GM12875 (cell line): ENCODE results near the gene ADD1.

Source experiments
- H3K4me3 ChIP-seq: one replicate; pipeline ENCODE4 v1.5.1; 2011; ENCODE audit warnings: low read depth, low read length, control low read depth
- TF ChIP-seq, protein P1 (sequence below): IDR thresholded peaks from 2 replicates; pipeline ENCODE4 v1.5.1; 2011; ENCODE audit warnings: low read depth, mild to moderate bottlenecking, control low read depth, inconsistent platforms, low read length, moderate library complexity, borderline replicate concordance; ENCODE audit not compliant: insufficient read depth

ADD1 gene, protein sequence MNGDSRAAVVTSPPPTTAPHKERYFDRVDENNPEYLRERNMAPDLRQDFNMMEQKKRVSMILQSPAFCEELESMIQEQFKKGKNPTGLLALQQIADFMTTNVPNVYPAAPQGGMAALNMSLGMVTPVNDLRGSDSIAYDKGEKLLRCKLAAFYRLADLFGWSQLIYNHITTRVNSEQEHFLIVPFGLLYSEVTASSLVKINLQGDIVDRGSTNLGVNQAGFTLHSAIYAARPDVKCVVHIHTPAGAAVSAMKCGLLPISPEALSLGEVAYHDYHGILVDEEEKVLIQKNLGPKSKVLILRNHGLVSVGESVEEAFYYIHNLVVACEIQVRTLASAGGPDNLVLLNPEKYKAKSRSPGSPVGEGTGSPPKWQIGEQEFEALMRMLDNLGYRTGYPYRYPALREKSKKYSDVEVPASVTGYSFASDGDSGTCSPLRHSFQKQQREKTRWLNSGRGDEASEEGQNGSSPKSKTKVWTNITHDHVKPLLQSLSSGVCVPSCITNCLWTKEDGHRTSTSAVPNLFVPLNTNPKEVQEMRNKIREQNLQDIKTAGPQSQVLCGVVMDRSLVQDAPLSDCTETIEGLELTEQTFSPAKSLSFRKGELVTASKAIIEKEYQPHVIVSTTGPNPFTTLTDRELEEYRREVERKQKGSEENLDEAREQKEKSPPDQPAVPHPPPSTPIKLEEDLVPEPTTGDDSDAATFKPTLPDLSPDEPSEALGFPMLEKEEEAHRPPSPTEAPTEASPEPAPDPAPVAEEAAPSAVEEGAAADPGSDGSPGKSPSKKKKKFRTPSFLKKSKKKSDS

DNA sequence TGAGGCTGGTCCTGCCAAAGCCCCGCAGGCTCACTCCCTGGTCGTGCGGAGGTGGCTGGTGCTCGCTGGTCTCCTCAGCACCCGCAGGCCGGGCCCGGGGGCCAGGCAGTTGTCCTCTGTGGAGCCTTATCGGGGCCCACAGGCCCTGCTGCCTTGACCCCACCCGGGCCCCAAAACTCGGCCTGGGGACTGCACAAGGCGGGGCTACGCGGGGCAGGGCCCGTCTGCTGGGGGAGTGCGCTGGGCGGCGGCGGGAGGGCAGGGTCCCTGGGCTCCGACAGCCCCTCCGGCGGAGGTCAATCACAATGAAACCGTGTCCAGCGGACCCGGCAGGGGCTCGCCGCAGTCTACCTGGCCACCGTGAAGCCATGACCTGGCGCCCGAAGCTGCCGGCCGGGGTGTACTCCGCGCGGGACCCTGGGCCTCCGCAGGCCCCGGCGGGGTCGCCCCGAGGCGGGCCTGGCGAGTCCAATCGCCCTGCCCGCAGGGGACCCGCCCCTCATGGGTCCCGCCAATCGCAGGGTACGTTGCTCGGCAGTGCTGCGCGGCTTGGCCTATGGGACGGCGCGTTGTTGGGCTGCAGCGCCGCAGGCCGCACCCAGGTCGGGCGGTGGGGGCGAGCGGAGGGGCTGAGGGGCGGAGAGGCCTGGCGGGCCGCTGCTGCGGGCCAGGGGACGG lies at the start of gene ADD1:
ADD1 (plus strand) TSS at position 582 of the 678 bp plus-strand sequence. CDS start 32,072 bp downstream, outside the sequence.
- peak within 1 kb of the TSS; percentile 91 for H3K4me3 ChIP-seq
- TF ChIP-seq, protein P1, sequence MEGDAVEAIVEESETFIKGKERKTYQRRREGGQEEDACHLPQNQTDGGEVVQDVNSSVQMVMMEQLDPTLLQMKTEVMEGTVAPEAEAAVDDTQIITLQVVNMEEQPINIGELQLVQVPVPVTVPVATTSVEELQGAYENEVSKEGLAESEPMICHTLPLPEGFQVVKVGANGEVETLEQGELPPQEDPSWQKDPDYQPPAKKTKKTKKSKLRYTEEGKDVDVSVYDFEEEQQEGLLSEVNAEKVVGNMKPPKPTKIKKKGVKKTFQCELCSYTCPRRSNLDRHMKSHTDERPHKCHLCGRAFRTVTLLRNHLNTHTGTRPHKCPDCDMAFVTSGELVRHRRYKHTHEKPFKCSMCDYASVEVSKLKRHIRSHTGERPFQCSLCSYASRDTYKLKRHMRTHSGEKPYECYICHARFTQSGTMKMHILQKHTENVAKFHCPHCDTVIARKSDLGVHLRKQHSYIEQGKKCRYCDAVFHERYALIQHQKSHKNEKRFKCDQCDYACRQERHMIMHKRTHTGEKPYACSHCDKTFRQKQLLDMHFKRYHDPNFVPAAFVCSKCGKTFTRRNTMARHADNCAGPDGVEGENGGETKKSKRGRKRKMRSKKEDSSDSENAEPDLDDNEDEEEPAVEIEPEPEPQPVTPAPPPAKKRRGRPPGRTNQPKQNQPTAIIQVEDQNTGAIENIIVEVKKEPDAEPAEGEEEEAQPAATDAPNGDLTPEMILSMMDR: no peak

DNA sequence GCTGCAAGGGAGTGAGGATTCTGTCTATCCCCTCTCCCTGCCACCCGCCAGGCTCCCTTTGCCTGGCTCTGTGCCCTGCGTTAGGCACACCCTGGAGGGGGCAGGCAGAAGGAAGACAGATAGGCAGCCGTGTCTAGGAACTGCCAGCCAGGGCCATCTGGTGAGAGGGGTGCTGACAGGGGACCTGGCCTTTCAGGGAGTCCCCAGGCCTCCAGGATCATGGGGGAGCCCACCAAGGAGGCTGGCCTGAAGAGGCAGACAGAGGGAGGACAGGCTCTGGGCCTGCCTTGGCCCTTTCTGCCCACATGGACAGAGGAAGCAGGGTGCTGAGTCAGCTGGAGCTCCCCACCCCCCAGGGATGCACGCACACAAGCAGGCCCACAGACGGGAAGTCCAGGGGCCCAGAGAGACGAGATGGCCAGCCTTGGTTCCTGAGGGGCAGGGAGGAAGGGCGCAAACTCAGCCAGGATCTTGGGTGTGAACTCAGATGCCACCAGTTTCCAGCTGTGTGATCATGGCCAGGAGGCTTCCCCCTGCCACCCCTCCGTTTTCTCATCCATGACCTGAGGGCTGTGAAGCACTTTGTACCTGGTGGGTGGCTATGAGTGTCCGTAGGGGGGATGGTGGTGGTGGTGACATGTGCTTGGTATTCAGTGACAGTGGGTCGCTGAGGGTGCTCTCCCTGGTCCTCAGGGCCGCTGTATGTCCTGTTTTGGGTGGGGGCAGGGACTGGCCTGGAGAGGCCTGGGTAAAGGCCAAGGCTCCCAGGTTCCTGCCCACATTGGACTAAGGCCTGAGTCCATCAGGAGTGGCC lies 49.0 kb upstream of the ADD1 start:
- TF ChIP-seq, protein P1: no peak
- H3K4me3 ChIP-seq: no peak overlapping the region

DNA sequence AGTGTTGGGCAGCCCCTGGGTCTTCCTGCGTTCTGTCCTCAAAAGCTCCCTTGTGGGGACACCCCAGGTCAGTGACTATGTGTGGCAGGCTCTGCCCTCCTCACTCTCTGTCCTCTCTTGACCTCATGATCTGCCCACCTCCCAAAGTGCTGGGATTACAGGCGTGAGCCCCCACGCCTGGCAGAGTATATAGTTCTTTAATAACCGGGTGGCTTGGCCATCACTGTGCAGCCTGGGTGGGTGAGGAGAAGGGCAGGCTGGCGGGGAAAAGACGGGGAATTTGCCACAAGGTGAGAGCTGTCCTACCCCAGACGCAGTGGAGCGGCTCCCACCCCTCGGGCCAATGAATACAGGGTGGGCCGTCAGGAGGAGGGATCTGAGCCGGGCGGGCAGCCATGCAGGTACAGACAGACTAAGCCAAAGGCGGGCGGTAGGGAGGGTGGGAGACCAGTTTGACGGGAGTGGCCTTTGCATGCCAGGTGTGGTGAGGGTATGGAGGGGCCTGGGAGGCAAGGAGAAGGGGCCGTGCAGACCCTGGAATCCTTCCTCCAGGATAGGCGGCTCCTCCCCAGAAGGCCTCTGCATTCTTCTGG lies 48.2 kb upstream of the ADD1 start:
- no peak overlapping the region for H3K4me3 ChIP-seq
- TF ChIP-seq, protein P1: no peak

DNA sequence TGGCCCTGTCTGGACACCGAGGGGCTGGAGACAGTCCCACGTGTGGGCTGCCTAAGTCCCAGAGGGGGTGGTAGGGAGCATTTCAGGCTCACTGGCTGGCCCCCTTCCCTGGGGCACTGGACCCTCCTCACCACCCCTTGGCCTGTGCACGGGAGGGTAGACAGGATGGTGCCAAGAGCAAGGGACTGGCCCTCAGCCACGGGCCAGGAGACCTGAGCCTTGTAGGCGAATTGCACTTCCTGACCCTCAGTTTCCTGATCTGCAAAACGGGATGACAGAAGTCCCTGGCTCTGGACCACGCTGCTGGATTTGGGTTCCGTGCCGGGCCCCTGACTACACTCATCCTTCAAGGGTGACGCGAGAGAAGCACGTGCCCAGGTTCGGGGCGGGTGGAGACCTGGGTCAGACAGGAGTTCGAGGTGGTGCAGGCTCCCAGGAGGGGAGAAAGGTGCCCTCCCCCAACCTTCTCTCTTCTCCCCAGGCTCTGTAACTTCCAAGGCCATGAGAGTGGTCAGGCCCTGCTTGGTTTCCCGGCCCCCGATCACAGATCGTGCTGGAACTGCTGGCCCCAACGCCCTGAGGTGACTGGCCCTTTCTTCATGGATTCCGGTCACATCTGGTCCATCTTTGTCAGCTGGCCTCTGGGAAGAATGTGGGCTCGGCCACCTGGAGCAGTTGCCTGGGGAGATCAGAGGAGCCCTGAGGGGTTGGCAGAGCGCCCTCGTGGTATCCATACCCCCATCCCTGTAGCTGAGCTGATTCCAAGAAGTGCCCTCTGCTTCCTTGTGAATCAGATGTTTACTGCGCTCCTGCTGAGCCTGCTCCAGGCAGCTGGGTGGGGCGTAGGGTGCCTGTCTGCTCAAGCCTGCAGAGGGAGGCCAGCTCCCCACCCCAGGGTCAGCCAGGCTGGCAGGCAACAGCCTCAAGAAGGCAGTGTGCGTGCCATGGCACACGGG lies 47.5 kb upstream of the ADD1 start:
- TF ChIP-seq, protein P1: no peak
- H3K4me3 ChIP-seq: no peak overlapping the region

DNA sequence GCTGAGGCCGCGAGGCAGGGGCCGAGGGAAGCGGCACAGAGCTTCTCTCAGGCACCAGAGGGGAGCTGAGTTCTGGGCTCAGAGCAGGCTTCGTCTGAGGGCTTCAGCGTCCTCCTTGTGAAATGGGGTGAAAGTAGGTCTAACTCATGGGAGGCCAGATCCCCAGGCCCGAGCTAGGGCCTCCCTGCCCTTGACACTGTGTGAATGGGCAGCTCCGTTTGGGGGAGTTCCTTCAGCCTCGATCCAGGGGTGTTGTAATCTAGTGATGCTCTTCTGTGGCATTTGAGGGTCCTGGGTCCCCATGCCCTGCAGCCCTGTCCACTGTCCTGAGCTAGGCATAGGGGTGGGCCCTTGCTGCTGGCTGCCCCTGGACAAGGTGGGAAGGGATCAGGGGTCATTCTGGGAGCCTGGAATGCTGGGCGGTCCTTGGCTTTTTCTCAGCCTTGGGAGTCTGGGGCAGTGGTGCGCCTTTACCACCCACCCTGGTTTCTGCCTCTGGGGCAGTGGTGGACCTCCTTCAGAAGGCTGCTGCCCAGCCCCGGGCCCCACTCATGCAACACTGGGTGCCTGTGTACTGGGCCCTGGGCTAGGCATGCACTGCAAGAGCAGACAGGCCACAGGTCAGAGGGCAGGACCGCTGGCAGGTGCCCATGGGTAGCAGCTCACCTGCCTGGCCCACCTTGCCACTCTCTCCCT lies 46.6 kb upstream of the ADD1 start:
- TF ChIP-seq, protein P1: no peak
- no peak overlapping the region for H3K4me3 ChIP-seq
